Prostate gland (tissue), 2 donors: ENCODE results near the gene CENPN.

Source experiments
- CTCF ChIP-seq, 4 experiments: fragments of 200-600 bp in 2 of 4; fragments of 450-650 bp in 2 of 4; sonication (generic) in 2 of 4; IDR thresholded peaks; 1 replicate in 3 of 4; 2 replicates in 1 of 4; pipeline ENCODE4 v1.5.1; 2016 to 2019; ENCODE audit warnings: antibody characterized with exemption in 4 of 4, mild to moderate bottlenecking in 2 of 4, moderate library complexity in 2 of 4
- POLR2A ChIP-seq: fragments of 450-650 bp; IDR thresholded peaks from one replicate; pipeline ENCODE4 v1.6.1; 2016; ENCODE audit warnings: antibody characterized with exemption, mild to moderate bottlenecking
- POLR2AphosphoS5 ChIP-seq: sonication (generic); formaldehyde crosslinking; IDR thresholded peaks from one replicate; pipeline ENCODE4 v1.6.1; 2017; ENCODE audit warnings: antibody characterized with exemption

DNA sequence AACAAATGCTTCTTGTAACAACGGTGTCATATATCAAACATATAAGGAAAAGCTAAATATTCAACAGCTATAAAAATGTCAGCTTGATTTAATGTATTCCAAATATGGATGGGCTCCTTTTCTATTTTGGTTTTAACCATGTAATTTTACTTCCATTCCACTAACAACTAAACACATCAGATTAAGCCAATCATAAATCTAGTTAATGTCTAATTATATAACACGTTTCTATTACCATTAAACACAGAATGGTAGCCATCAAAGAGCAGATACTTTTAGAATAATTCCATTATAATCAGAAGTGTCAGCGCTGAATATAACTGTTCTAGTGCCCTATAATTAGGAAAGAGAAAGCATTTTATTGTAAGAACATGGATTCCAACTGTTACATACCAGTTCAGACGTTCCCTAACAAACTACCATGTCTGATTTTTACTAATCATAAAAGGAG is 10.3 kb upstream of the CENPN start:
- TF ChIP-seq CTCF (IDR thresholded peaks at IDR 0.05) (no peak), POLR2A (no peak), POLR2AphosphoS5 (no peak)
